Activated naive CD4-positive, alpha-beta T cell treated with anti-CD3 and anti-CD28 coated beads for 36 hours (primary cell): ENCODE data around the gene PTPRS. TPM values are rescaled to one million over a fixed set of nuclear protein-coding genes. Genes with fewer than 3 reads are reported as not detected.
"Not testable (repeated sequence)": the region's sequence is repeated elsewhere in the genome, so short reads cannot be mapped to it uniquely, and the experiment has no call there.

Experiments
- CTCF ChIA-PET: fragments of 350-600 bp; sonication (Branson Sonifier 250); formaldehyde crosslinking; loops from one replicate; lab custom pipeline; 2021; ENCODE audit warnings: antibody characterized with exemption; lab: Charles Lee
- DNase-seq: peaks from one replicate; pipeline ENCODE4 v3.0.0-alpha.2; 2020
- H3K27ac Mint-ChIP-seq: one replicate; pipeline ENCODE4 v1.8.0; 2021; ENCODE audit warnings: mild to moderate bottlenecking, mixed read lengths
- H3K27me3 Mint-ChIP-seq: one replicate; pipeline ENCODE4 v1.8.0; 2021; ENCODE audit warnings: low read depth, mixed read lengths
- H3K36me3 Mint-ChIP-seq: one replicate; pipeline ENCODE4 v1.8.0; 2021; ENCODE audit warnings: low read depth, mixed read lengths
- H3K4me1 Mint-ChIP-seq: one replicate; pipeline ENCODE4 v1.8.0; 2021; ENCODE audit warnings: low read depth, mixed read lengths
- H3K4me3 Mint-ChIP-seq: one replicate; pipeline ENCODE4 v1.8.0; 2021; ENCODE audit warnings: mild to moderate bottlenecking, moderate library complexity, mixed read lengths
- H3K9me3 Mint-ChIP-seq: one replicate; pipeline ENCODE4 v1.8.0; 2021; ENCODE audit warnings: mixed read lengths
- intact Hi-C: fragments of 100-400 bp; cut with micrococcal nuclease; formaldehyde crosslinking; loops from one replicate; pipeline ENCODE4 v1.15.1; 2023
- total RNA-seq, 2 experiments: library from RNA; stranded (reverse); gene quantifications; one replicate each; pipeline ENCODE4 v1.2.3, GENCODE V29; 2021

PTPRS gene
- total RNA-seq, 2 experiments from 2014 or later = 1.3 to 1.4 TPM

GRCh38 chr19:5364674-5365073 lies 24.1 kb upstream of the PTPRS start:
- Mint-ChIP-seq H3K4me1 (no peaks in the 10 kb centered on the region), H3K27ac (no peak overlapping the region), H3K27me3 (peaks cover 15% of the 10 kb centered on the region), H3K9me3 (no peaks in the 10 kb centered on the region), H3K36me3 (no peaks in the 10 kb centered on the region), H3K4me3 (no peak overlapping the region)
- DNase-seq = no peak
- CTCF ChIA-PET = interaction anchor here (0.6 kb wide), 1 partner anchor 378 kb away, joined by 3 read pairs; no protein-coding TSS in a partner anchor
- intact Hi-C loops = no loop called here

DNA sequence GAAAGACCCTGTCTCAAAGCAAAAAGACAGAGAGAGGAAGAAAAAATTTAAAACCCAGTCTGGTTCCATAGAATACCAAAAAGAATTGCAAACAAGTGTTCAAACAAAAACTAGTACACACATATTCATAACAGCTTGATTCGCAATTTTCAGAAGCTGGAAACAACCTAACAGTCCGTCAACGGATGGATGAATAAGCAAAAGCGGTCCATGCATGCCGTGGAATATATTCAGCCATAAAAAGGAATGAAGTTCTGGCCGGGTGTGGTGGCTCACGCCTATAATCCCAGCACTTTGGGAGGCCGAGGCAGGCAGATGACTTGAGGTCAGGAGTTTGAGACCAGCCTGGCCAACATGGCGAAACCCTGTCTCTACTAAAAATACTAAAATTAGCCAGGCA lies 21.2 kb upstream of the PTPRS start:
- H3K4me1 Mint-ChIP-seq, intact Hi-C loops, CTCF ChIA-PET, H3K9me3 Mint-ChIP-seq, H3K36me3 Mint-ChIP-seq, H3K4me3 Mint-ChIP-seq, H3K27ac Mint-ChIP-seq, DNase-seq: not testable (repeated sequence)
- H3K27me3 Mint-ChIP-seq = peaks cover 25% of the 10 kb centered on the region

DNA sequence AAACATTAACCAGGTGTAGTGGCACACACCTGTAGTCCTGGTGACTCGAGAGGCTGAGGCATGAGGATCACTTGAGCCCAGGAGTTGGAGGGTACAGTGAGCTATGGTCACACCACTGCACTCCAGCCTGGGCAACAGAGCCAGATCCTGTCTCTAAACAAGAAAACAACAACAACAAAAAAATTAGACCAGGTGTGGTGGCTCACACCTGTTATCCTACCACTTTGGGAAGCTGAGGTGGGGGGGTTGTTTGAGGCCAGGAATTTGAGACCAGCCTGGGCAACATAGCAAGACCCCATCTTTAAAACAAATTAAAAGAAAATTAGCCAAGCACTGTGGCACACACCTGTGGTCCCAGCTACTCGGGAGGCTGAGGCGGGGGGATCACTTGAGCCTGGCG lies 20.8 kb upstream of the PTPRS start:
- Mint-ChIP-seq H3K36me3 (no peaks in the 10 kb centered on the region), H3K4me1 (no peaks in the 10 kb centered on the region), H3K27me3 (peaks cover 28% of the 10 kb centered on the region), H3K27ac (no peak overlapping the region), H3K4me3 (no peak overlapping the region), H3K9me3 (no peaks in the 10 kb centered on the region)
- CTCF ChIA-PET = no interaction called here
- no peak for DNase-seq
- intact Hi-C loops = no loop called here

DNA sequence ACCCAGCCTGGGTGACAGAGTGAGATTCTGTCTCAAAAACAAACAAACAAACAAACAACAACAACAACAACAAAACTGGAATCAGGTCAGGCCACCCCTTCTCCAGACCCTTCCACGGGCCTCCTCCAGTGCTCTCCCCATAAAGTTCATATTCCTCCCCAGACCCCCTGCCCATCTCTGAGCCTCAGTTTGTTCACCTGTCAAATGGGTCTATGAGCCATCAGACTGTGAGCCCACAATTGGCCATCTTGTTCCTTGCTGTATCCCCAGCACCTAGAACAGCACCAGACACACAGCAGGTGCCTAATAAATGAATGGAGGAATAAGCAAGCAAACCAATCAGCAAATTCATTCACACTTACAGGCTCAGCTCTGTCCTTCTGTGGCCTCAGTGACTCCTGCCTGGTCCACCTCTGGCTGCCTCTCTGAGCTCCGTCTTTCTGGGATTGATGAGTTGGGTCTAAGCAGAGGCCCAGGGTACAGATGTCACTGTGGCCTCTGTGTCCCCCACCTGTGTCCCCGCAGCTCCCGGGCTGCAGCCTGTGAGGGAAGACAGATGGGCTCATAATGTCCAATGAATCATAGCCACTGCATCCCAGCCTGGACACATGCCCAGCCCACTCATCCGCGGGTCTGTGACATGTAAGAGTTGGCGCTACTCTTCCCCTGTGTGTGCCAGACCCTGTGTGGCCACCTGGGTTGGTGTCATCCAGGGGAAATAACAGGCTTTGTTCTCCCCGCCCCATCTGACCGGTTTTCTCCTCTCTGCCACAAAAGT lies 19.6 kb upstream of the PTPRS start:
- H3K4me3 Mint-ChIP-seq = no peak overlapping the region
- no peaks in the 10 kb centered on the region for H3K9me3 Mint-ChIP-seq
- no peaks in the 10 kb centered on the region for H3K36me3 Mint-ChIP-seq
- H3K27me3 Mint-ChIP-seq = peaks cover 34% of the 10 kb centered on the region
- H3K27ac Mint-ChIP-seq = no peak overlapping the region
- DNase-seq = no peak
- CTCF ChIA-PET = no interaction called here
- no peaks in the 10 kb centered on the region for H3K4me1 Mint-ChIP-seq
- intact Hi-C loops = no loop called here

- intact Hi-C loops = no loop called here
- H3K27ac Mint-ChIP-seq = no peak overlapping the region
These were observed 17.7 kb upstream of the PTPRS start for GRCh38 chr19:5358173-5358800.

DNA sequence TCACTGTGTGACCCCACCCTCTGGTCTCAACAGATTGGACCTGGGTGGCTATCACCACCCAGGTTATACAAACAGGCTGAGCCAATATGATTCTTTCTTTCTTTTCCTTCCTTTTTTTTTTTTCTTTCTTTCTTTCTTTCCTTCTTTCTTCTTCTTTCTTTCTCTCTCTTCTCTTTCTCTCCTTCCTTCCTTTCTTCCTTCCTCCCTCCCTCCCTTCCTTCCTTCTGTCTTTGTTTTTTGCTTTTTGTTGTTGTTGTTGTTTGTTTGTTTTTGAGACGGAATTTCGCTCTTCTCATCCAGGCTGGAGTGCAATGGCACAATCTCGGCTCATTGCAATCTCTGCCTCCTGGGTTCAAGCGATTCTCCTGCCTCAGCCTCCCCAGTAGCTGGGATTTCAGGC lies 17.0 kb upstream of the PTPRS start:
- Mint-ChIP-seq H3K4me1 (no peaks in the 10 kb centered on the region), H3K4me3 (no peak overlapping the region), H3K9me3 (no peaks in the 10 kb centered on the region), H3K27me3 (peaks cover 37% of the 10 kb centered on the region), H3K27ac (no peak overlapping the region), H3K36me3 (no peaks in the 10 kb centered on the region)
- intact Hi-C loops = no loop called here
- CTCF ChIA-PET = no interaction called here
- DNase-seq = no peak

More at GRCh38 chr19:5358173-5358800, 17.7 kb upstream of the PTPRS start:
- H3K27me3 Mint-ChIP-seq = peaks cover 37% of the 10 kb centered on the region
- no peak for DNase-seq
- H3K4me1 Mint-ChIP-seq = no peaks in the 10 kb centered on the region
- no peaks in the 10 kb centered on the region for H3K36me3 Mint-ChIP-seq
- no peaks in the 10 kb centered on the region for H3K9me3 Mint-ChIP-seq
- CTCF ChIA-PET = no interaction called here
- H3K4me3 Mint-ChIP-seq = no peak overlapping the region

GRCh38 chr19:5356918-5357317 lies 16.3 kb upstream of the PTPRS start:
- intact Hi-C loops = no loop called here
- no peak overlapping the region for H3K27ac Mint-ChIP-seq
- H3K4me1 Mint-ChIP-seq = no peaks in the 10 kb centered on the region
- H3K27me3 Mint-ChIP-seq = peaks cover 37% of the 10 kb centered on the region
- H3K9me3 Mint-ChIP-seq = no peaks in the 10 kb centered on the region
- CTCF ChIA-PET = interaction anchor here (0.7 kb wide), 2 partner anchors 77 to 287 kb away, joined by 3 to 4 read pairs; no protein-coding TSS in a partner anchor
- H3K36me3 Mint-ChIP-seq = no peaks in the 10 kb centered on the region
- no peak overlapping the region for H3K4me3 Mint-ChIP-seq
- DNase-seq = no peak

DNA sequence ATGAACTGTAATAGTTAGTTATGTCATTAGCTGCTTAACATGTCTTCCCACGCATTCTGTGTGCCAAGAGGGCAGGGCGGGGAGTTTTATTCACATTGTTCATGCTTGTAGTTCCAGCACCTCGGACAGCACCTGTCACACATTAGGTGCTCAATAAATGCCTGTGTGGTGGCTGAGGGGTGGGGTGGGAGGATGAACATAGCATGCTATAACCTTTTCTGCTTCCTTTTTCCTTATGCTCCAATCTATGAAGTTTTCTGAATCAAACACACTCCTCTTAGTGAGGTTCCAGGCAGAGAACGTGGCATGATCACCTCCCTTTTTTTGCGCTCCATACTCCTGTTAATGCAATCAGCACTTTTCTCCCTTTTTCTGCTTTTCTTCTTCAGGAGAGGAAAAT lies 15.8 kb upstream of the PTPRS start:
- Mint-ChIP-seq H3K27me3 (peaks cover 37% of the 10 kb centered on the region), H3K4me1 (no peaks in the 10 kb centered on the region), H3K36me3 (no peaks in the 10 kb centered on the region), H3K4me3 (no peak overlapping the region), H3K27ac (no peak overlapping the region), H3K9me3 (no peaks in the 10 kb centered on the region)
- CTCF ChIA-PET = interaction anchor here (0.7 kb wide), 2 partner anchors 76 to 286 kb away, joined by 3 to 4 read pairs; no protein-coding TSS in a partner anchor
- DNase-seq = no peak
- intact Hi-C loops = no loop called here

DNA sequence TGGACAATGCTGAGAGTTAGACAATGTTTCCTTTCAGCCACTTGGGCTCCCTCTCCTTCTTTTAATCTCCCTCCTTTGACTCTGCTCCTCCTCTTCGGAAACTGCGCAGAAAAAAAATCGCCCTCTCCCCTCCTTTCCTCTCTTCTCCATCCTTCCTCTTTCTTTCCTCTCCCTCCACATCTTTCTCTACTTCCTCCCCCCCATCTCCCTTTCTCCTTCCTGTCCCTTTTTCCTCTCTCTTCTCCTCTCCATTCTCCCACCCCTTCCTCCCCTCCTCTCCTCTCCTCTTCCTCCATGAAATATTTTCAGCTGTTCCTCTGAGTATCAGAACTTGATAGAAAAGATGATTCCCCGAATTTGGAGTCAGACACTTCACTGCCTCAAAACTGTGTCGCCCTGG lies 15.1 kb upstream of the PTPRS start:
- Mint-ChIP-seq H3K36me3 (no peaks in the 10 kb centered on the region), H3K27me3 (peaks cover 34% of the 10 kb centered on the region), H3K27ac (no peak overlapping the region), H3K4me1 (no peaks in the 10 kb centered on the region), H3K4me3 (no peak overlapping the region), H3K9me3 (no peaks in the 10 kb centered on the region)
- CTCF ChIA-PET = no interaction called here
- no peak for DNase-seq
- intact Hi-C loops = no loop called here

GRCh38 chr19:5355076-5355475 lies 14.5 kb upstream of the PTPRS start:
- CTCF ChIA-PET = no interaction called here
- H3K4me3 Mint-ChIP-seq = no peak overlapping the region
- no peak for DNase-seq
- no peaks in the 10 kb centered on the region for H3K4me1 Mint-ChIP-seq
- no peak overlapping the region for H3K27ac Mint-ChIP-seq
- no peaks in the 10 kb centered on the region for H3K36me3 Mint-ChIP-seq
- no peaks in the 10 kb centered on the region for H3K9me3 Mint-ChIP-seq
- intact Hi-C loops = no loop called here
- H3K27me3 Mint-ChIP-seq = peaks cover 27% of the 10 kb centered on the region

- no peak overlapping the region for H3K27ac Mint-ChIP-seq
- no peaks in the 10 kb centered on the region for H3K36me3 Mint-ChIP-seq
- H3K4me3 Mint-ChIP-seq = no peak overlapping the region
- CTCF ChIA-PET = no interaction called here
- peak; percentile 41 for DNase-seq
- H3K27me3 Mint-ChIP-seq = peaks cover 26% of the 10 kb centered on the region
- H3K4me1 Mint-ChIP-seq = no peaks in the 10 kb centered on the region
- intact Hi-C loops = no loop called here
- no peaks in the 10 kb centered on the region for H3K9me3 Mint-ChIP-seq
These were observed 13.8 kb upstream of the PTPRS start for GRCh38 chr19:5354403-5354802.

- H3K27me3 Mint-ChIP-seq = peaks cover 20% of the 10 kb centered on the region
- no peak overlapping the region for H3K27ac Mint-ChIP-seq
- H3K4me1 Mint-ChIP-seq = no peaks in the 10 kb centered on the region
- CTCF ChIA-PET = no interaction called here
- H3K4me3 Mint-ChIP-seq = no peak overlapping the region
- H3K9me3 Mint-ChIP-seq = no peaks in the 10 kb centered on the region
- intact Hi-C loops = no loop called here
- H3K36me3 Mint-ChIP-seq = no peaks in the 10 kb centered on the region
- DNase-seq = no peak
These were observed 11.7 kb upstream of the PTPRS start for GRCh38 chr19:5352229-5352763.
